NCI-H1694 treated with DMSO at 0.1 percent for 48 hours (cell line): ENCODE measurements around the gene SCGB1C1.
"Not testable (repeated sequence)": the region's sequence is repeated elsewhere in the genome, so short reads cannot be mapped to it uniquely, and the experiment has no call there.

Source experiments
- DNase-seq: peaks from one replicate; lab custom pipeline; 2025; lab: John Stamatoyannopoulos, UW

The SCGB1C1 gene

GRCh38 chr11:218815-219593 lies 26.1 kb downstream of the SCGB1C1 start:
- no peak for DNase-seq

DNA sequence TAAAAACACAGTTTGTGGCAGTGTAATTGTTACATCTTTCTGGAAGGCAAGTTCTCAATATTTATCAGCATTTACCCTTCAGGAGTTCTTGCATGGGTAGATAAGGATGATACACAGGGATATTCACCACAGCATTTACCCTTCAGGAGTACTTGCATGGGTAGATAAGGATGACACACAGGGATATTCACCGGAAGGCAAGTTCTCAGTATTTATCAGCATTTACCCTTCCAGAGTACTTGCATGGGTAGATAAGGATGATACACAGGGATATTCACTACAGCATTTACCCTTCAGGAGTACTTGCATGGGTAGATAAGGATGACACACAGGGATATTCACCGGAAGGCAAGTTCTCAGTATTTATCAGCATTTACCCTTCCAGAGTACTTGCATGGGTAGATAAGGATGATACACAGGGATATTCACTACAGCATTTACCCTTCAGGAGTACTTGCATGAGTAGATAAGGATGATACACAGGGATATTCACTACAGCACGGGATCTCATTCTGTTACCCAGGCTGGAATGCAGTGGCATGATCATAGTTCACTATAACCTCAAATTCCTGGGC lies 27.9 kb downstream of the SCGB1C1 start:
- DNase-seq: not testable (repeated sequence)

DNA sequence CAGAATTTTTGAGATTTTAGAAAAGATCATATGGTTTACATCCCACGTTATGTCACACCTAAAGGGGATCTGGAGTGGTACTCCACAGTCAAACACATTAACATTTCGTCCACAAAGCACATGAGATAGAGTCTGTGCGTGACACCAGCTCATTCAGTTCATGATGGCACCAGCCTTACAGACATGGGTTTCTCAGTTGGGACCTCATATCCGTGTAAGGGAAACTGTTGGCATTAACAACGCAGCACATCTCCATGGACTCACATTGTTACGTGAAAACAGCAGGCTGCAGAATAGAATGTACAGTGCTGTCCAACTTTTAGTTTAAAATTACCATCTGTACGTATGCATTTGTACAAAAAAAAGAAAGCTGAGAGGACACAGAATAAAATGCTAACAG lies 28.7 kb downstream of the SCGB1C1 start:
- no peak for DNase-seq

DNA sequence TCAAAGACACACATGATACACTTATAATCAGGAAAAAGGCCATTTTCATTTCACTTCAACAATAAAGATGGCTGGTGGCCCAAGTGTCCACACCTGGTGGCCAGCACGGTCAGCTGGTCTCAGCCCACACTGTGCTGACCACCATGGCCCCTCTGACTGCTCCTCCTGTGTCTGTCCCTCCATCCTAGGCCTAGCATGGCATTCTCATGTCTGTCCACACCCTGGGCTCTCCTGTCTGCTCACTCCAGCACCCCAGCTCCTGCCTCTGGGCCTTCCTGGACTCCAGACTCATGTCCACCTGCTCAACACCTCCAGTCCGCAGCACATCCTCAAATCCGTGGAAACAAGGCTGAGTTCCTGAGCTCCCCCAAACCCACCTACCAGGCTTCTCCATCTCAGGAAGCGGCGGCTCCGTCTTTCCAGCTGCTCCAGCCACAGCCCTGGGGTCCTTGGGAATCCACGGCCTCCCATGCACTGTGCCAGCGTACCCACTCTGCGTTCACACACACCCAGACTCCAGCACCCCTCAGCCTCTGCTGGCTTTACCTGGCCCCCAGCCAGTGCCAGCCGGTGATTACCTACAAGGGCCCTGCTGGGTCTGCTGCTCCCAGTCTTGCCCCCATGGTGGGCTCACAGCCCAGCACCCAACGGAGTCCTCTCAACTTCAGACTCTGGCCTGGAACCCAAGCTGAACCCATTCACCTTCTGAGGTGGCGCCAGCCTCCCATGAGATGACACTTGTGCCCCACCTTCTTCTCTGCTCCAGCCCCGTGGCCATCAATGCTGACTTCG lies 29.3 kb downstream of the SCGB1C1 start:
- no peak for DNase-seq

GRCh38 chr11:223026-223789 lies 30.3 kb downstream of the SCGB1C1 start:
- no peak for DNase-seq

GRCh38 chr11:223884-224283 lies 31.0 kb downstream of the SCGB1C1 start:
- no peak for DNase-seq

DNA sequence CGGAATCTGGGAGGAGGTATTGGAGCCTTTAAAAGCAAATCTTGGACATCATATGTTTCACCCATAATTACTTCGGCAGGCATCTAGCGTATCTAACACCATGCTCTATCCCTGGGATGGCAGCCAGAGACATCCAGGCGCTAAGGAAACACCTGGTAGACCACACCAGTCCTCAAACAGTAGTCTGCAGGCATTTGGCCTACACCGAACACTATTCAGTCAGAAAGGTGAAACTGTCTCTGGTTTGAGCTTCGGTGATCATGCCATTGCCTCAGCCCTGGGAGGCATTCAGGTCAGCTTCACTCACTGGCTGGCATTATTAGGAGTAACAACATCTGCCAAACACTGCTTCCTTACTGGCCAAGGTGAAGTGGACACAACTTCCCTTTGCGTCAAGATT lies 31.5 kb downstream of the SCGB1C1 start:
- no peak for DNase-seq

DNA sequence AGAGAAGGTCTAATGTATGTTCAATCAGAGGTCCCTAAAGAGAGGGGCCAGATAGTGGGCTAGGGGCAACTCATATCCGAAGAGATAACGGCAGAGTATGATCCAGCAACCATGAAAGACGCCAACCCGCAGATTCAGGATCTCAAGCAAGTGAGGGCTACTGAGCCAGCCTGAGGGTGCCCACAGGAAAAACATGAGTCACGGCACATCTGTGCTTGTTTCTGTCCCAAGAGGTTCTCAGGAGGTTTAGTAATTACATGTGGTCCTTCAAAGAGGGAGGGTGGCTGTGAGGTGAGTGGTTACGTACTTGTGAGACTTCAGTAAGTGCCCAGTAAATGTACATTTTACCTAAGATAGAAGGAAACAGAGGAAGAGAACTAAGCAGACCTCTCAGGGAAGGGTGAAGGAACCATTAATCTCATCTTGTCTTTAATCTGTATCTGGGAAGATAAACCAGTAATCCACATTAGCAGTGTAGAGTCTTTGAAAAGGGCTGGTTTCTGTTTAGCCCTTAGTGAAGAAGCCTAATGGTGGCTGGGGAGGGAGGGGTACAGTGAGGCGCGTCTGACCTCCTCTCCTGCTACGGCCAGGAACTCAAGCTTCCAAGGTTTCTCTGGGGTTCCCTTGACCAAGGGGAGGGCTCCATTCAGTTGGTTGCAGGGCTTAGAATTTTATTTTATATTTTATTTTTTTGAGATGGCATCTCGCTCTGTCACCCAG lies 33.0 kb downstream of the SCGB1C1 start:
- DNase-seq: no peak

GRCh38 chr11:227824-228379 lies 35.0 kb downstream of the SCGB1C1 start:
- no peak for DNase-seq

DNA sequence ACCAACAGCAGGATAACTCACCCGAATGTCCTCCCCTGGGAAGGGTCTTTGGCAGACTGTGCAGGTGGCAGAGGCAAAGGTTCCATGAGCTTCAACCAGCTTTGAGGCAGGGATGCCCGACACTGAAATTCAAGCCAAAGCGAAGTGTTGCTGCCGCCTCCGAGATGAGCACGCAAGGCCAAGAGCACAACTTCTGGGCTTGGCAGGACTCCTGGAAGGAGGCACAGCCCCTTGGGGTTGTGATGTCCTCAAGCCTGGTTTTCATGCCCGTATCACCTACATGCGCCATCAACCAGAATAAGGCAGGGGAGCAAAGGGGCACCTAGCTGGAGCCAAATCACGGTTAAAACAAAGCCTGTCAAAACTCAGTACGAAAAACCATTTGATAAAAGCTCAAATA lies 37.6 kb downstream of the SCGB1C1 start:
- no peak for DNase-seq

DNA sequence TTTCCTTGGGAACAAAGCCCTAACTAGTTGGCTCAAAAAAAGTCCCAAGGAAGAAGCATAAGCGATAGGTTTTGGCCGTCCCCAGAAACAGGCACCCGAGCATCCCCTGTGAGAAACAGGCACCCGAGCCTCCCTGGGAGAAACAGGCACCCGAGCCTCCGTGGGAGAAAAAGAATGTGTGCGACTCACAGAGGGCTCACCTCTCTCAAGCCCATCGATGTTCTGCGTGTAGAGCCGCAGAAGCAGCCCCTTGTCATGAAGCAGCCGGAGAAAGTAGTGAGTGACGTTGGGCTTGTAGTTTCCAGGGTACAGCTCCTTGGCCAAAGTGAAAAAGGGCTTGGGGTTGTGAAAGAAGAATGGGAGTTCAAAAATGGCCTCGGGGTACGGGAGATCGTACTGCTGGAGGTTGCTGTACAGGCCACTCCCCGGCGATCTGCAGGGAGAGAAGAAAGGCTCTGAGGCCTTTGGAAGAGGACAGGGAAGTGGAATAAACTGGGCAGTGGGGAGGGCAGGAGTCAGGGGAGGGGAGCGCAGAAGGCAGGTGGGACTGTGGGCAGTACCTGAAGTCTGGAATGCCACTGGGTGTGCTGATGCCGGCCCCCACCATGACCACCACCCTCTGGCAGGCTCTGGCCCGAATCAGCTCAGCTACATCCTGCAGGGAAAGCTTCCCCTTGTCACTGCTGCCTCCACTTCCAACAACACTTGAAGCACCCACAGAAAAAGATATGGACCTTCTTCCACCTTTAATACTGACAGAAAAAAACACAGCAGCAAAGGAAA lies 40.1 kb downstream of the SCGB1C1 start:
- DNase-seq: no peak

GRCh38 chr11:235180-235579 lies 42.3 kb downstream of the SCGB1C1 start:
- DNase-seq: no peak

DNA sequence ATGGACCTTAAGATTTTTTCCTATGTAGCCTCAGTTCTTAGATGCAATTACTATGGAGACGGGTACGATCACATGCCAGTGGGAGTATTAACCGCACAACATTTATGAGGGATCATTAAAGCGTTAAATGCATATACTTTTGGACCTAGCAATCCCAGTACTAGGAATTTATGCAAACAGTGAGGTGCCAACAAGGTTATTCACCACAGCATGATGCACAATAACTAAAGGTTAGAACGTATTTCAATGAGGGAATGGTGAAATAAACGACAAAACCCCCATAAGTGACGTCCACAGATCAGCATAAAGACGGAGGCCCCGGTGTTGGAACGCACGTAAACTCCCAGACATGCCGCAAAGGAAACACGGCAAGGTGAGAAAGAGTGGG lies 42.7 kb downstream of the SCGB1C1 start:
- DNase-seq: no peak

GRCh38 chr11:235997-236773 lies 43.3 kb downstream of the SCGB1C1 start, which contains the start of gene SIRT3:
Gene SIRT3 (minus strand): TSS chr11:236342. CDS start chr11:236328, 14 bp downstream.
- peak; percentile 40 for DNase-seq

GRCh38 chr11:236774-237767 lies 44.2 kb downstream of the SCGB1C1 start, which contains the start of gene PSMD13:
Gene PSMD13 (plus strand): TSS chr11:236976. CDS start chr11:237050, 74 bp downstream.
- DNase-seq: peak; percentile 50

GRCh38 chr11:238346-238745 lies 45.5 kb downstream of the SCGB1C1 start:
- DNase-seq: not testable (repeated sequence)

- no peak for DNase-seq
These were observed 47.4 kb downstream of the SCGB1C1 start for GRCh38 chr11:240315-240714.

DNA sequence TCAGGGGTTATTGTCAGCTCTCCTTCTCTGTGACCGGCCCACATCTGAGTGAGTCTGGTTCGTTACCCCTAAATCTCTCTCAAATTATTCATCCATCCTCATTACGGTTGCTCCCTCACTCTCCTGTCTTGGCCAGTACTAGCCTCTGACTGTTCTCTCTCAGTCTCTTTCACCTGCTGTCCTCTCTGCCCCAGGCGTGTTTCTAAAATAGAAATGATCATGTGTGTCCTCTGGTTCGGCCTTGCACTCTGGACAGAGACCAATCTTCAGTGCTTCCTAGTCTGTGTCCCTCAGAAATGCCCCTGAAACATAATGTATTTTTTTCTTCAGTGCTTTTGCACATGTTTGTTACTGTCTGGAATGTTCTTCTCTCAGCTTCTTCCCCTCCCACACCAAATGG lies 48.8 kb downstream of the SCGB1C1 start:
- no peak for DNase-seq
